Keratinocyte (primary cell): ENCODE measurements around the gene FZR1. TPM values are rescaled to one million over a fixed set of nuclear protein-coding genes. Genes with fewer than 3 reads are reported as not detected.
"Not testable (repeated sequence)": the region's sequence is repeated elsewhere in the genome, so short reads cannot be mapped to it uniquely, and the experiment has no call there.

ENCODE experiments used
- DNase-seq: peaks from one replicate; pipeline ENCODE4 v3.0.0-alpha.2; 2011; ENCODE audit warnings: low read depth, missing footprints, low spot score
- FAIRE-seq: peaks from 2 replicates; lab custom pipeline; 2011; peaks lifted over from hg19 to GRCh38; lab: Jason Lieb, UNC
- H2AFZ ChIP-seq: 2 replicates; pipeline ENCODE4 v1.6.0; 2012; ENCODE audit warnings: low read length, control low read depth, inconsistent platforms; ENCODE audit not compliant: control insufficient read depth
- H3K27ac ChIP-seq: 2 replicates; pipeline ENCODE4 v1.5.1; 2011; ENCODE audit warnings: low read length; ENCODE audit not compliant: control insufficient read depth, insufficient read depth
- H3K27me3 ChIP-seq: 3 replicates; pipeline ENCODE4 v1.6.0; 2011; ENCODE audit warnings: low read length; ENCODE audit not compliant: control insufficient read depth, insufficient read depth; ENCODE audit errors: extremely low read depth
- H3K36me3 ChIP-seq, 2 experiments: 2 replicates in 1 of 2; 3 replicates in 1 of 2; pipeline ENCODE4 v1.5.1; 2011; ENCODE audit warnings: low read length in 2 of 2, mild to moderate bottlenecking in 1 of 2; ENCODE audit not compliant: control insufficient read depth in 2 of 2, insufficient read depth in 2 of 2; ENCODE audit errors: extremely low read depth in 1 of 2
- H3K4me1 ChIP-seq: 3 replicates; pipeline ENCODE4 v1.5.1; 2011; ENCODE audit warnings: low read length; ENCODE audit not compliant: control insufficient read depth, insufficient read depth; ENCODE audit errors: extremely low read depth
- H3K4me2 ChIP-seq: 3 replicates; pipeline ENCODE4 v1.6.0; 2011; ENCODE audit warnings: low read depth, low read length; ENCODE audit not compliant: control insufficient read depth, insufficient read depth; ENCODE audit errors: extremely low read depth
- H3K4me3 ChIP-seq, 3 experiments: fragments of 200-600 bp in 1 of 3; sonication (generic) in 1 of 3; 2 replicates in 2 of 3; 3 replicates in 1 of 3; pipeline ENCODE4 v1.5.1; 2011 to 2016; ENCODE audit warnings: low read length in 3 of 3, mild to moderate bottlenecking in 3 of 3, control low read depth in 2 of 3, inconsistent platforms in 1 of 3, low read depth in 1 of 3, mixed read lengths in 1 of 3, mixed run types in 1 of 3, moderate library complexity in 1 of 3; ENCODE audit not compliant: control insufficient read depth in 2 of 3, insufficient read depth in 2 of 3; ENCODE audit errors: extremely low read depth in 1 of 3
- H3K79me2 ChIP-seq: 2 replicates; pipeline ENCODE4 v1.6.0; 2012; ENCODE audit warnings: low read length; ENCODE audit not compliant: control insufficient read depth, insufficient read depth
- H3K9ac ChIP-seq: 3 replicates; pipeline ENCODE4 v1.6.0; 2011; ENCODE audit warnings: low read length; ENCODE audit not compliant: control insufficient read depth, insufficient read depth; ENCODE audit errors: extremely low read depth
- H3K9me1 ChIP-seq: 3 replicates; pipeline ENCODE4 v1.6.0; 2011; ENCODE audit warnings: low read length; ENCODE audit not compliant: control insufficient read depth, insufficient read depth; ENCODE audit errors: extremely low read depth
- H3K9me3 ChIP-seq: 2 replicates; pipeline ENCODE4 v1.5.1; 2012; ENCODE audit warnings: low read depth, low read length; ENCODE audit not compliant: control insufficient read depth
- H4K20me1 ChIP-seq: 3 replicates; pipeline ENCODE4 v1.6.0; 2011; ENCODE audit warnings: low read length; ENCODE audit not compliant: control insufficient read depth, insufficient read depth; ENCODE audit errors: extremely low read depth
- EZH2 ChIP-seq: IDR thresholded peaks from one replicate; pipeline ENCODE4 v1.6.1; 2012; ENCODE audit warnings: inconsistent platforms, mild to moderate bottlenecking, low read length, moderate library complexity
- dilution Hi-C: fragments of 300-500 bp; cut with MboI; formaldehyde crosslinking; loops from one replicate; pipeline ENCODE4 v1.7.0; 2020; ENCODE audit warnings: low sequenced_read_pairs; ENCODE audit not compliant: extremely low pct_ligation_motif_present
- polyA plus RNA-seq, 5 experiments: library from polyadenylated mRNA; depleted of rRNA in 3 of 5; stranded (reverse) in 3 of 5; stranded (forward) in 1 of 5; unstranded in 1 of 5; fragments of >200 nt; gene quantifications; 1 replicate in 1 of 5; 2 replicates in 3 of 5; 3 replicates in 1 of 5; pipeline versions ENCODE4 v1.2.1 to v1.2.3, GENCODE V29; 2011 to 2012; ENCODE audit warnings: missing spikeins in 2 of 5, low read depth in 1 of 5, low replicate concordance in 1 of 5
- TF ChIP-seq, protein P1 (sequence below), 3 experiments: IDR thresholded peaks in 1 of 3; conservative IDR thresholded peaks in 1 of 3; optimal IDR thresholded peaks in 1 of 3; 2 replicates in 2 of 3; 3 replicates in 1 of 3; pipeline versions ENCODE3 to v1.5.1; 2011; ENCODE audit warnings: low read length in 3 of 3, mild to moderate bottlenecking in 3 of 3, moderate library complexity in 2 of 3, control low read depth in 1 of 3, inconsistent platforms in 1 of 3; ENCODE audit not compliant: insufficient read depth in 2 of 3; ENCODE audit errors: extremely low read depth in 1 of 3

FZR1 gene
- polyA plus RNA-seq, 1 donor (not counting 4 experiments of a cell fraction or from before 2014, with no cell fraction given), result 23.3 TPM

GRCh38 chr19:3565139-3565538 lies 59.0 kb downstream of the FZR1 start:
- no peak overlapping the region for H3K27ac ChIP-seq

GRCh38 chr19:3570042-3570441 lies 63.9 kb downstream of the FZR1 start:
- H4K20me1 ChIP-seq, H3K4me3 ChIP-seq, H3K9me1 ChIP-seq, H3K4me2 ChIP-seq, H3K27ac ChIP-seq, dilution Hi-C loops, FAIRE-seq, H3K9ac ChIP-seq, H3K36me3 ChIP-seq, H3K27me3 ChIP-seq, H3K79me2 ChIP-seq, H3K9me3 ChIP-seq, H2AFZ ChIP-seq, DNase-seq: not testable (repeated sequence)
- peaks cover 12% of the 10 kb centered on the region for H3K4me1 ChIP-seq

More at GRCh38 chr19:3565139-3565538, 59.0 kb downstream of the FZR1 start:
- Histone ChIP-seq H3K27me3 (no peaks in the 10 kb centered on the region), H3K9ac (no peak overlapping the region), H3K4me1 (peaks cover 10% of the 10 kb centered on the region), H2AFZ (no peak overlapping the region), H3K4me2 (no peak overlapping the region), H3K9me3 (no peaks in the 10 kb centered on the region), H3K79me2 (no peaks in the 10 kb centered on the region), H4K20me1 (no peaks in the 10 kb centered on the region), H3K4me3 (no peak overlapping the region), H3K36me3 (no peaks in the 10 kb centered on the region), H3K9me1 (no peaks in the 10 kb centered on the region)
- FAIRE-seq, result no peak
- dilution Hi-C loops, result no loop called here
- no peak for TF ChIP-seq EZH2
- TF ChIP-seq, protein P1, sequence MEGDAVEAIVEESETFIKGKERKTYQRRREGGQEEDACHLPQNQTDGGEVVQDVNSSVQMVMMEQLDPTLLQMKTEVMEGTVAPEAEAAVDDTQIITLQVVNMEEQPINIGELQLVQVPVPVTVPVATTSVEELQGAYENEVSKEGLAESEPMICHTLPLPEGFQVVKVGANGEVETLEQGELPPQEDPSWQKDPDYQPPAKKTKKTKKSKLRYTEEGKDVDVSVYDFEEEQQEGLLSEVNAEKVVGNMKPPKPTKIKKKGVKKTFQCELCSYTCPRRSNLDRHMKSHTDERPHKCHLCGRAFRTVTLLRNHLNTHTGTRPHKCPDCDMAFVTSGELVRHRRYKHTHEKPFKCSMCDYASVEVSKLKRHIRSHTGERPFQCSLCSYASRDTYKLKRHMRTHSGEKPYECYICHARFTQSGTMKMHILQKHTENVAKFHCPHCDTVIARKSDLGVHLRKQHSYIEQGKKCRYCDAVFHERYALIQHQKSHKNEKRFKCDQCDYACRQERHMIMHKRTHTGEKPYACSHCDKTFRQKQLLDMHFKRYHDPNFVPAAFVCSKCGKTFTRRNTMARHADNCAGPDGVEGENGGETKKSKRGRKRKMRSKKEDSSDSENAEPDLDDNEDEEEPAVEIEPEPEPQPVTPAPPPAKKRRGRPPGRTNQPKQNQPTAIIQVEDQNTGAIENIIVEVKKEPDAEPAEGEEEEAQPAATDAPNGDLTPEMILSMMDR (optimal IDR thresholded peaks at IDR 0.05 in 1 of 3, IDR thresholded peaks at IDR 0.05 in 1 of 3, conservative IDR thresholded peaks at IDR 0.05 in 1 of 3; ENCODE audit: extremely low read depth in 1 of 3, insufficient read depth in 2 of 3, low read length in 3 of 3), result no peak
- no peak for DNase-seq

DNA sequence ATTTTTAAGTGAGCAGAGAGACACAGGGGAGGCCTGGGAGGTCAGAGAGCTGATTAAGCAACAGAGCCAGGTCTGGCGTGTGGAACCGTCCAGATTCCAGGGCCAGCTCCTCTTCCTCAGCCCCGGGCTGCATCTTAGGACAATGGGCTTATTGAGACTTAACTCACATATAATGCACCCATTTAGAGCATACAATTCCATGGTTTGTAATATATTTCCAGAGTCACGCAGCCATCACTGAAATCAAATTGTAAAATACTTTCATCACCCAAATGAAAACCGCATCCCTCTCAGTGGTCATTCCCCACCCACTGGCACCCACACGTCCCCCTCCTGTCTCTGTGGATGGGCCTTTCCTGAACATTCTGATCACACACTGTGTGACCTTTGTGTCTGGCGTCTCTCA lies 64.5 kb downstream of the FZR1 start:
- Histone ChIP-seq H3K36me3 (peaks cover 2 to 3% of the 10 kb centered on the region in 2 experiments), H3K4me2 (no peak overlapping the region), H3K27me3 (no peaks in the 10 kb centered on the region), H3K79me2 (no peaks in the 10 kb centered on the region), H3K9ac (no peak overlapping the region), H3K4me1 (peaks cover 12% of the 10 kb centered on the region), H2AFZ (no peak overlapping the region), H3K4me3 (no peak overlapping the region), H3K9me1 (no peaks in the 10 kb centered on the region), H3K9me3 (no peaks in the 10 kb centered on the region), H4K20me1 (no peaks in the 10 kb centered on the region), H3K27ac (no peak overlapping the region)
- dilution Hi-C loops, result no loop called here
- TF ChIP-seq, protein P1 (optimal IDR thresholded peaks at IDR 0.05 in 1 of 3, IDR thresholded peaks at IDR 0.05 in 1 of 3, conservative IDR thresholded peaks at IDR 0.05 in 1 of 3; ENCODE audit: extremely low read depth in 1 of 3, insufficient read depth in 2 of 3, low read length in 3 of 3), result no peak
- no peak for TF ChIP-seq EZH2
- FAIRE-seq (no peak), DNase-seq (no peak)
